DOHH2 (cell line): ENCODE data around the gene CRTAC1.

ENCODE experiments used
- H3F3A ChIP-seq: fragments of 200-600 bp; sonication (generic), shearing (Covaris generic); 2 replicates; pipeline ENCODE4 v1.6.0; 2016; ENCODE audit warnings: antibody characterized with exemption, mild to moderate bottlenecking; ENCODE audit not compliant: control insufficient read depth, insufficient read depth
- H3K27ac ChIP-seq: fragments of 200-600 bp; sonication (generic); 2 replicates; pipeline ENCODE4 v1.5.1; 2014; ENCODE audit warnings: low read depth, mild to moderate bottlenecking, low read length, moderate library complexity
- H3K27me3 ChIP-seq: fragments of 200-600 bp; sonication (generic); 2 replicates; pipeline ENCODE4 v1.6.1; 2014; ENCODE audit warnings: mild to moderate bottlenecking, low read length, mixed read lengths; ENCODE audit not compliant: control insufficient read depth
- H3K36me3 ChIP-seq: fragments of 200-600 bp; sonication (generic); 2 replicates; pipeline ENCODE4 v1.6.1; 2014; ENCODE audit warnings: mild to moderate bottlenecking, low read length, moderate library complexity, mixed read lengths; ENCODE audit not compliant: control insufficient read depth
- H3K4me1 ChIP-seq: fragments of 200-600 bp; sonication (generic); 2 replicates; pipeline ENCODE4 v1.6.1; 2014; ENCODE audit warnings: mild to moderate bottlenecking, low read length, mixed read lengths; ENCODE audit not compliant: control insufficient read depth
- H3K4me2 ChIP-seq: fragments of 200-600 bp; sonication (generic); 2 replicates; pipeline ENCODE4 v1.6.0; 2014; ENCODE audit warnings: mild to moderate bottlenecking, low read length, moderate library complexity
- H3K4me3 ChIP-seq: fragments of 200-600 bp; sonication (generic); 2 replicates; pipeline ENCODE4 v1.5.1; 2014; ENCODE audit warnings: mild to moderate bottlenecking, low read length, mixed read lengths
- H3K79me2 ChIP-seq: fragments of 200-600 bp; sonication (generic); 2 replicates; pipeline ENCODE4 v1.6.1; 2014; ENCODE audit warnings: mild to moderate bottlenecking, low read length, mixed read lengths; ENCODE audit not compliant: control insufficient read depth
- H3K9me2 ChIP-seq: fragments of 200-600 bp; sonication (generic); replicated peaks from 2 replicates; pipeline ENCODE4 v1.6.1; 2014; ENCODE audit warnings: mild to moderate bottlenecking, low read length, mixed read lengths; ENCODE audit not compliant: control insufficient read depth
- H3K9me3 ChIP-seq: fragments of 200-600 bp; sonication (generic); 2 replicates; pipeline ENCODE4 v1.6.1; 2014; ENCODE audit warnings: antibody characterized with exemption, low read length, mixed read lengths; ENCODE audit not compliant: control insufficient read depth, insufficient read depth
- H4K20me1 ChIP-seq: fragments of 200-600 bp; sonication (generic); 2 replicates; pipeline ENCODE4 v1.6.0; 2014; ENCODE audit warnings: low read depth, mild to moderate bottlenecking, antibody characterized with exemption, low read length, moderate library complexity; ENCODE audit not compliant: control insufficient read depth, insufficient read depth
- EZH2phosphoT487 ChIP-seq: fragments of 200-600 bp; sonication (generic); IDR thresholded peaks from 2 replicates; pipeline ENCODE4 v1.6.1; 2017; ENCODE audit warnings: borderline replicate concordance, mild to moderate bottlenecking, antibody characterized with exemption, low read length, moderate library complexity, mixed read lengths
- TF ChIP-seq, protein P1 (sequence below): fragments of 200-600 bp; sonication (generic); IDR thresholded peaks from one replicate; pipeline ENCODE4 v1.5.1; 2014; ENCODE audit warnings: antibody characterized with exemption, mild to moderate bottlenecking, low read depth, low read length; ENCODE audit not compliant: poor library complexity, severe bottlenecking

CRTAC1 gene

DNA sequence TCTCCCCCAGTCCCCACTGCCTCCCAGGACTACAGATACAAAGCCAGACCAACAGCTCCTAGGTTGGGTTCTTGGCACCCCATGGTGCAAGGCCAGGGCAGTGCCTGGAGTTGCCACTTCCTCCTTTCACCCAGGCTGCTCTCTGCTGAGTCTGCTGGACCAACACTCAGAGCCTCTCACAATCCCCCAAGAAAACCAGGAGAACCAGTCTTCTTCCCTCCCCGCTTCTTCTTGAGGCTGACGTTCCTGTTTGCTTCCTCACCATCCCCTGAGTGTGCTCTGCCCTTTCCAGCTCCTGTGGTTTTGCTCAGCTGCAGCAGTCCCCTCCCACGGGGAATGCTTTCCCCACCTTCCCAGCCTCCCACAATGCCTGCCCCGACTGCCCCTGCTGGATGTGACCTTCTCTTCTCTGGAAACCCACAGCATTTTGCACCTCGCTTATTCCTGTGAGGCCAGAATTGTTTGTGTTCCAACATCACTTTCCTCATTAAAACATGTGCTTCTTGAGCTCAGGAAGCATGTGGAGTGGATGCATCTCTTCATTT, 90.9 kb downstream of the CRTAC1 start:
- Histone ChIP-seq H3K9me2 (no peaks in the 10 kb centered on the region), H3K36me3 (no peaks in the 10 kb centered on the region), H4K20me1 (no peaks in the 10 kb centered on the region), H3K79me2 (no peaks in the 10 kb centered on the region), H3F3A (no peaks in the 10 kb centered on the region), H3K9me3 (no peaks in the 10 kb centered on the region), H3K4me3 (no peak overlapping the region), H3K4me1 (no peaks in the 10 kb centered on the region), H3K27ac (no peak overlapping the region), H3K4me2 (no peak overlapping the region), H3K27me3 (no peaks in the 10 kb centered on the region)
- TF ChIP-seq EZH2phosphoT487, result no peak
- TF ChIP-seq, protein P1, sequence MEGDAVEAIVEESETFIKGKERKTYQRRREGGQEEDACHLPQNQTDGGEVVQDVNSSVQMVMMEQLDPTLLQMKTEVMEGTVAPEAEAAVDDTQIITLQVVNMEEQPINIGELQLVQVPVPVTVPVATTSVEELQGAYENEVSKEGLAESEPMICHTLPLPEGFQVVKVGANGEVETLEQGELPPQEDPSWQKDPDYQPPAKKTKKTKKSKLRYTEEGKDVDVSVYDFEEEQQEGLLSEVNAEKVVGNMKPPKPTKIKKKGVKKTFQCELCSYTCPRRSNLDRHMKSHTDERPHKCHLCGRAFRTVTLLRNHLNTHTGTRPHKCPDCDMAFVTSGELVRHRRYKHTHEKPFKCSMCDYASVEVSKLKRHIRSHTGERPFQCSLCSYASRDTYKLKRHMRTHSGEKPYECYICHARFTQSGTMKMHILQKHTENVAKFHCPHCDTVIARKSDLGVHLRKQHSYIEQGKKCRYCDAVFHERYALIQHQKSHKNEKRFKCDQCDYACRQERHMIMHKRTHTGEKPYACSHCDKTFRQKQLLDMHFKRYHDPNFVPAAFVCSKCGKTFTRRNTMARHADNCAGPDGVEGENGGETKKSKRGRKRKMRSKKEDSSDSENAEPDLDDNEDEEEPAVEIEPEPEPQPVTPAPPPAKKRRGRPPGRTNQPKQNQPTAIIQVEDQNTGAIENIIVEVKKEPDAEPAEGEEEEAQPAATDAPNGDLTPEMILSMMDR, result no peak

GRCh38 chr10:97937928-97938327, 92.5 kb downstream of the CRTAC1 start:
- Histone ChIP-seq H3K79me2 (no peaks in the 10 kb centered on the region), H3F3A (no peaks in the 10 kb centered on the region), H3K4me3 (no peak overlapping the region), H3K27ac (no peak overlapping the region), H3K36me3 (no peaks in the 10 kb centered on the region), H3K4me1 (no peaks in the 10 kb centered on the region), H3K4me2 (no peak overlapping the region), H3K9me2 (no peaks in the 10 kb centered on the region), H3K9me3 (no peaks in the 10 kb centered on the region), H4K20me1 (no peaks in the 10 kb centered on the region), H3K27me3 (no peaks in the 10 kb centered on the region)
- TF ChIP-seq, protein P1, result no peak
- TF ChIP-seq EZH2phosphoT487, result no peak

DNA sequence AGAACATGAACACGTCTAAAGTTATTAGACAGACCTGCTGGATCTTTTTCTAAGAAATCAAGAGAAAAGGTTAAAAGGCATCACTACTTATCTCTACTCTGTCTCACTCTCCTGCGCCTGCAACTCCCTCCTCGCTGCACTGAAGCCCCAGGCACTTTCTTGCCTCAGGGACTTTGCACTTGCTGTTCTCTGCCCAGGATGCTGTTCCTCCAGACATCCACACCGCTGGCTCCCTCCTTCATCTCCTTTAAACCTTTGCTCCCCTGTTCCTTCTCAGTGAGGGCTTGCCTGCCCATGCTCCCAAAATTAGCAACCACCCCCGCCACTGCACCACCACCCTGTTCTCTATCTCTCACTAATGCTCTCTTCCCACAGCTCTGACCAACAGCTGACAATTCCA, 93.4 kb downstream of the CRTAC1 start:
- Histone ChIP-seq H3K4me1 (no peaks in the 10 kb centered on the region), H3K27me3 (no peaks in the 10 kb centered on the region), H3K79me2 (no peaks in the 10 kb centered on the region), H3K27ac (no peak overlapping the region), H3F3A (no peaks in the 10 kb centered on the region), H3K9me2 (no peaks in the 10 kb centered on the region), H3K4me3 (no peak overlapping the region), H3K9me3 (no peaks in the 10 kb centered on the region), H3K4me2 (no peak overlapping the region), H3K36me3 (no peaks in the 10 kb centered on the region), H4K20me1 (no peaks in the 10 kb centered on the region)
- TF ChIP-seq EZH2phosphoT487, result no peak
- TF ChIP-seq, protein P1, result no peak
